Upper lobe of left lung (tissue), 4 donors: ENCODE measurements around the gene SMG9.

Experiments
- CTCF ChIP-seq, 6 experiments: fragments of 450-650 bp in 4 of 6; fragments of 200-600 bp in 2 of 6; sonication (generic) in 2 of 6; IDR thresholded peaks; one replicate each; pipeline ENCODE4 v1.5.1; 2016 to 2019; ENCODE audit warnings: antibody characterized with exemption in 6 of 6
- POLR2AphosphoS5 ChIP-seq, 2 donors: sonication (generic); formaldehyde crosslinking; IDR thresholded peaks; one replicate each; pipeline ENCODE4 v1.5.1; 2017; ENCODE audit warnings: antibody characterized with exemption in 2 of 2

GRCh38 chr19:43755256-43755801 lies 567 bp upstream of the SMG9 start:
- peak in 1 of 6 experiments; percentile 2 for TF ChIP-seq CTCF (IDR thresholded peaks at IDR 0.05)
- TF ChIP-seq POLR2AphosphoS5 (IDR thresholded peaks at IDR 0.05) = no peak
